K562 treated with DMSO at 1 percent for 48 hours (cell line): ENCODE results near the gene PRPF19. TPM values are rescaled to one million over a fixed set of nuclear protein-coding genes. Genes with fewer than 3 reads are reported as not detected.

Experiments used
- total RNA-seq: library from RNA; unstranded; fragments of 300-600 nt; gene quantifications from 2 replicates; pipeline ENCODE4 v1.2.3, GENCODE V29; 2022; ENCODE audit warnings: low replicate concordance; ENCODE audit errors: extremely low read depth

The PRPF19 gene
- total RNA-seq = not detected in 2 replicates

DNA sequence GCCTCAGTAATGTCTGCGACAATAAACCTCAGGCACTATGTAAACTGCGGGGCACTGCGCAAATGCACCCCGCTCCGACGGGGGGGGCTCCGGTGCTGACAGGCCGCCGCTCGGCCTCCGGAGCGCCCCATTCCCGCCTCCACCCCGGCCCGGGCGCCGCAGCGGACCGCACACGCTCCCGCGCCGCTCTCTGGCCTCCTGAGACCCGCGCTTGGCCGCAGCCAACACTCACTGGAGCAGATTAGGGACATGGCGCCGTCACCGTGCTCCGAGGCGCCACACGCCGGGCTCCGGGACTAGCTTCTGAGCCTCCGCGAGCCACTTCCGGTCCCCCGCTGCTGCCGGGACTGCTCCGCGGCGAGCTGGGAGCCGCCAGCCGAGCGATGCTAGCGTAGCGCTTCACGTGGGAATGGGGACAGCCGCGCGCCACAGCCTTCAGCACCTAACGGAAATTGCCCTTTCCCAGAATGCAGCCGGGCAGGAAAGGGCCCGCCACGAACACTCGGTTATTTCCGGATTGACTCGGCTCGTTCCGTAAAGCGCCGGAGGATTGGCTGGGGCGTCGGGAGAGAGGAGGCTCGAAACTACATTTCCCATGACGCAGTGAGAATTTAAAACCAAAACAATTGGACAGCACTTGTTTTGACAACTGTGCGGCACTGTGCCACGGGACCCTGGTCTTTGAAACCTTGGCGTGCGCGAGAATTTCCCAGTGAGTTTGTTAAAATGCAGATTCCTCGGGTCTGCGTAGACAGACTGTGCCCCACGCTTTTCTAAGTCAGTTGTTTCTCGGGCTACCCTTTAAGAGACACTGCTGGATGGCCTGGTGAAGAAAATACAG, at the start of gene PRPF19:
PRPF19 (minus strand) TSS at position 454 of the 841 bp plus-strand sequence; CDS start at position 251, 203 bp downstream.

DNA sequence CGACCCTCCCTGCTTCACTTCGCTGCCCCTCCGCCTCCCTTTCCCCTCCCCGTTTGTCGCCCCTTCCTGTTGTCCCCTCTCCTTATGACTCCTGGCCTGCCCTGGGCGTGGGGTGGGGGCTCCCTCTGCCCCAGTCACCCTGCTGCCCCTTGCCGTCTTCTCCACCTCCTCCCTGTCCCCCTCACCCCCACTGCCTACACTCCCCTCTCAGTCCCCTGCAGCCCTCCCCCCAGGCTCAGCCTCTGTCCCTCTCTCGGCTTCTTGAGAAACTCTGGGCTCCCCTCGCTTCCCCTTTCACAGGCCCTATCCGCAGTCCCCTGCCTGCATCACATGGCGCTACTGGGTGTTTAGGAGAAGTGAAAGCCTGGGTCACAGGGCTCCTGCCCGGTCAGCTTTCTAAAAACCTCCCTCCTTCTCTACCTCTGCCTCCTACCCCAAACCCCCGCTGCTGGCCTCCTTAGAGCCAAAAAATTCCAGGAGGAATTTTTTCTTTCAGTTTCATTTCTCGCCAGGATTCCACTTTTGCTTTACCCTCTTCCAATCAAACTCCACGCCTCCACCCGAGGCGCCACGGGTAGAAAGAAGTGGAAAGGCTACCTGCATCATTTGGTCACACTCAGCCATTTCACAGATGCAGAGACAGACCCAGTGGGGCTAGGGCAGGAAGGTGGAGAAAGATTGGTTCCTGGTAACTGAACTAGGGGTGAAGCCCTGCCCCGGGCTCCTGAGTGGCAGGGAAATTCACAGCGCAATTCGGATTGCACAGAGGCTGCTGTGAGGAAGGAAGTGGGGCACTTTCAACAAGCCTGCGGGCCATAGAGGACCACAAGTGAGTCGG, 45.7 kb upstream of the PRPF19 start, which contains the start of gene SLC15A3:
SLC15A3 (minus strand) TSS at position 273 of the 838 bp plus-strand sequence. CDS start 625 bp downstream, outside the sequence.

DNA sequence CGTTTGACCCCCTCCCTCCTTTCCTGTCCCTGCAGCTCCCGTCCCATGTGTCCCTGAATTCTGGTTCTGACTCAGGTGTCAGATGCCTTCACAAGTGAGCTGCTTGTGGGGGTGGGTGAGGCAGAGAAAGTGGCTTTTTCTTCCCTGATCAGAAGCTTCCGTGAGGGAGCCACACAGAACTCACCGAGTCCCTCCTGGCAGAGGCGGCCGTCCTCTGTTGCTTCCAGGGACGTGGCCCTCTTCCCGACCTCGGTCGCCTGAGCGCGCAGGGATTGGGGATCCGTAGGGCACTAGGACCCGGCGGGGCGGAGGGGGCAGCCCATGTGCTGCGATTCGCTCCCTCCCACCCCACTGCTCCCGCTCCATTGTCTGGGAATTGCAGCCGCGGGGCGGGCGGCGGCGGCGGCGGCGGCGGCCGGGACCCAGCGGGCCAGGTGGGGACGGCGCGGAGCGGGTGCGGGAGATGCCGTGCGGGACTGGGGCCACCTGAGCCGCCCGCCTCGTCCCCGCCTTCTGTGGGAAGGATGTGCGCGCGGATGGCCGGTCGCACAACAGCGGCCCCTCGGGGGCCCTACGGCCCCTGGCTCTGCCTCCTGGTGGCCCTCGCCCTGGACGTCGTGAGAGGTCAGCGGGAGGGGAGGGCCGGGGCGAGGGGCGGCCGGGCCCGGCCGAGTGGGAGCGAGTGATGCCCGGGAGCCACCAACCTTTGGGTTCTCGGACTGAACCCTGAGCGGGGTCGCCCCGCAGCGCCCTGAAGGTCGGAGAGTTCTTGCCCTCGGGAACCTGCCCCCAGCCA, 17.9 kb upstream of the PRPF19 start, which contains the start of gene TMEM132A:
TMEM132A (plus strand) TSS at position 351 of the 796 bp plus-strand sequence; CDS start at position 525, 174 bp downstream.

DNA sequence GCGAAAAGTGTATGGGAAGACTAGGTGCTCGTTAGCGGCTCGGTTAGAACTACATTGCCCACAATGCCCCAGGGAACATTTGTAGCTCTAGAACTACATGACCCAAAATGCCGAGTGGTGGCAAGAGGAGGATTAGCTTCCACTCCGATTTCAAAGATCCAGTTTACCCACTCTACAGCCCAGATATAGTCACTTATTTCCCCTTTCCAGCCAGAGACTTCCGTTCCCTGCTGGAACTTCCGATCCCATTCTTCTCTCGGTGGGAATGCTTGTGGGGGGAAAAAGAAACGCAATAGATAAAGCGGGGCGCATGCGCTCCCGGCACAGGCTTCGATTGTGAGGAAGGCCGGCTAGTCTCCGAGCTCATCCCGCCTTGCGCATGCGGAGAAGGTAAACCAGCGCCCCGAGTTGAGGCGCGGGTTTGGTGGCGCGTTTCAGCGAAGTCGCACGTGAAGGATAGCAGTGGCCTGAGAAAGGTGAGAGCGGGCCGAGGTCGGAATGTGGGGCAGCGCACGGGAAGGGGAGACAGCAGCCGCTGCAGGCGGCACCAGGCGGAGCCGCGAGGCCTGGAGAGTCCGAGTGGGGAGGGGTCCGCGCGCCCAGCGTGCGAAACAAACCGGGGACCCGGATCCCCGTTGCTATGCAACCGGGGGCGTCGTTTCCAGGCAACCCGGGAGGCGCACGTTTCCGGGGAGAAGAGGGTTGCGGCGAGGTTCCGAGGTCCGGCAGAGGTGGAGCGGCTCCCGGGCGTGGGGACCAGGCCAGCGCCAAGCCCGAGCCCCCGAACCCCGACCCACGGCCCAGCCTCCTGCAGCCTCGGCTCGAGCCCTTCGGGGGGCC, 7.6 kb upstream of the PRPF19 start, which contains the start of gene TMEM109:
TMEM109 (plus strand) TSS at position 366 of the 840 bp plus-strand sequence. CDS start 5,536 bp downstream, outside the sequence.

DNA sequence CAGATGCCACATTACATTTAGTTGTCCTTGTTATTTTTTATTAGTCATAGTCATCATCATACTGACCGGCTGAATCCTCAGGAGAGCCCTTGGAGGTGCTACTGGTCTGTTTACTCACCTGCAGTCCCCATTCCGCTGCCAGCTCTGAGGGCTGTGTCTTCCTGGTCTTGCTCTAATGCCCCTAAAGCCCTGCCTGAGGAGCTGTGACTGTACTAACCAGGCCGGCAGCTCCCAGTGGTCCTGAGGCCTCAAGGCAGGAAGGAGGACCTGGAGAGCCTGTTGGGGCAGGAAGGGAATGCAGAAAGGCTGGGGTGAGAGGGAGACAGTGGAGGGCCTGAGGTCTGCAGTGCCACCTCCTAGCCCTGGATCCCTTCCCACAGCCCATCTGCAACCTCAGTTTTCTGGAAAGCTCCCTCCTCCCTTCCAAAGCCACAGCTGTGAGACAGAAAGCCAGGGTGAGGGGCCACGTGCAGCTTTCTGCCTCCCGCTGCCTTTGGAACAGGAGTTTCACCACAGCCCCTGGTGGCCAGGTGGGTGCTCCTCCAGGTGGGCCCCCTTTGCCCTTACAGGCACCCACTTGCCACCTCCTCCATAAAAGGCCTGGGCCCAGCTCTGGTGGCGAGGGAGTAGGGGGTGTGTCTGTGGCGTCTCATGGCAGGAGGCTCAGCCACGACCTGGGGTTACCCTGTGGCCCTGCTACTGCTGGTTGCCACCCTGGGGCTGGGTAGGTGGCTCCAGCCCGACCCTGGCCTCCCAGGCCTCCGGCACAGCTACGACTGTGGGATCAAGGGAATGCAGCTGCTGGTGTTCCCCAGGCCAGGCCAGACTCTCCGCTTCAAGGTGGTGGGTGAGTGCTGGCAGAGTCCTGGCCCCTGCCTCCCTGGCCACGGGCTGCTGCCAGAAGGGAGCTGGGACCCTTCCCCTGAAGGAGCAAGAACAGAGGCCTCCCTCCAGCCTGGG, 39.2 kb downstream of the PRPF19 start, which contains the start of gene ZP1:
ZP1 (plus strand) TSS at position 632 of the 960 bp plus-strand sequence; CDS start at position 652, 20 bp downstream.

DNA sequence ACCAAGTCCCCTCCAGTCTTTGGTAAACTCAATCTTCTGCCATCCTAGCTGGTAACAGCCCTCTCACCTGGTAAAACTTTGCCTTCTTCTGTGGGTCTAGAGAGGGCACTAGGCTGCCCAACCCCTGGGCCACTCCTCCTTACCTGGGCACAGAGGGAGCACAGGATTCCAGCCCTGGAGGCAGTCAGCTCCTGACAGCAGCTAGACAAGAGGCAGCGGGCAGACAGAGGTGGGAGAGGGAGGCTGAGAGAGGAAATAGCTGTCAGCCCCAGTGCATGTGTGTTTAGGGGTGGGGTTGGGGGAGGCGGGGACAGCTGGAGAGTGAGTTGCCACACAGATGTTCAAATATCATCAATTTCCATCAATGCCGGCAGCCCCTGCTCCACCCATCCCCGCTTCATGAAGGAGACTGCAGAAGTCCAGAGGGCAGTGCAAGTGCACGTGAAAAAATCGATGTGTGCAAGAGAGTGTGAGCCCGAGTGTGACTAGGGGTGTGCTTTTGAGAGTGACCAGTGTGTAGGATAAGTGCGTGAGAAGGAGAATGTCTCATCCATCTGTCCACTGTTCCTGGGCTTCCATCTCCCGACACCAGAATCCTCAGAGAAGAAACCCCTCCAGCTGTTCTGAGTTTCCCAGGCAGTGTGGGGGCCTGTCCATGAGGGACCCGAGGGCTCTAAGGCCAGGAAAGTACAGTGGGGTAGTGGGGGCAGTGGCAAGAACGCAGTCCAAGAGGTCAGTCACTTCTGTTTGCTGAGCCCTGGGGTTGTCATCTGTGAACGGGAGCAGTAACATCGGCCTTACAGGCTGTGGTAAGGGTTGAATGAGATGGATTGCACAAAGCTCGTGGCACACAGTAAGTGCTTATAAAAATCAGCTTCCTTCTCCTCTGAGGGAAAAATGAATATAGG, 50.4 kb downstream of the PRPF19 start, which contains the start of gene PTGDR2:
PTGDR2 (minus strand) TSS at position 225 of the 908 bp plus-strand sequence. CDS start 2,228 bp downstream, outside the sequence.

DNA sequence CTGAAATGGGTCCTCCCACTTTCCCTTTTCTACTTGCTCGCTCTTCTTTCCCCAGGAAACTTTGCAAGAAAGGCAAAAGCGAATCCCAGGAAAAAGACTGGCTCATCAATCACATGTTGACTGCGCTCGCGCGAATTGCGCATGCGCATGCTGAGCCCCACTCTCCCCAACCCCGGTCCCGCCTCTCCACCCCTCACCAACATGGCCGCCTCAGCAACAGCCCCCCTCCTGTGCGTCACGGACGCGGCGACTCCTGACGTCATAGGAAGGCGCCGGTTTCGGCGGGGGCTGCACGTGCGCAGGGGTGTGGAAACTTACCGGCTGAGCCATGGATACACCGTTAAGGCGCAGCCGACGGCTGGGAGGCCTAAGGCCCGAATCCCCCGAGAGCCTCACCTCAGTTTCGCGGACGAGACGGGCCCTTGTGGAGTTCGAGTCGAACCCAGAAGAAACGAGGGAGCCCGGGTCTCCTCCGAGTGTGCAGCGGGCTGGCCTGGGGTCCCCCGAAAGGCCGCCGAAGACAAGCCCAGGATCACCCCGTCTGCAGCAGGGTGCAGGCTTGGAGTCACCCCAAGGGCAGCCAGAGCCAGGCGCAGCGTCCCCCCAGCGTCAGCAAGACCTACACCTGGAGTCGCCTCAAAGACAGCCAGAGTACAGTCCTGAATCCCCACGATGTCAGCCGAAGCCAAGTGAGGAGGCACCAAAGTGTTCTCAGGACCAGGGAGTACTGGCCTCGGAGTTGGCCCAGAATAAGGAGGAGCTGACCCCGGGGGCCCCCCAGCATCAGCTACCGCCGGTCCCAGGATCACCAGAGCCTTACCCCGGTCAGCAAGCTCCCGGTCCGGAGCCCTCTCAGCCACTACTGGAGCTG, 64.4 kb downstream of the PRPF19 start, which contains the start of gene CCDC86:
CCDC86 (plus strand) TSS at position 317 of the 871 bp plus-strand sequence; CDS start at position 329, 12 bp downstream.

Other genes starting within 250 kb of the PRPF19 start
- not detected in 2 replicates for gene MS4A8, start 207.0 kb downstream of the PRPF19 start, total RNA-seq
- gene MS4A18, start 181.9 kb downstream of the PRPF19 start, total RNA-seq = not detected in 2 replicates
- gene MS4A15, start 149.7 kb downstream of the PRPF19 start, total RNA-seq = not detected in 2 replicates
- gene MS4A10, start 121.3 kb downstream of the PRPF19 start, total RNA-seq = not detected in 2 replicates
- gene CCDC86, start 64.5 kb downstream of the PRPF19 start, total RNA-seq = not detected in 2 replicates
- gene PTGDR2, start 50.6 kb downstream of the PRPF19 start, total RNA-seq = not detected in 2 replicates
- gene ZP1, start 39.0 kb downstream of the PRPF19 start, total RNA-seq = not detected in 2 replicates
- not detected in 2 replicates for gene TMEM109, start 7.6 kb upstream of the PRPF19 start, total RNA-seq
- gene TMEM132A, start 17.9 kb upstream of the PRPF19 start, total RNA-seq = not detected in 2 replicates
- gene SLC15A3, start 45.6 kb upstream of the PRPF19 start, total RNA-seq = not detected in 2 replicates
- not detected in 2 replicates for gene CD6, start 65.1 kb upstream of the PRPF19 start, total RNA-seq
- gene CD5, start 195.9 kb upstream of the PRPF19 start, total RNA-seq = not detected in 2 replicates